NCI-H146 (cell line): ENCODE data around the gene JARID2.

Source experiments
- DNase-seq: peaks from one replicate; lab custom pipeline; 2025; lab: John Stamatoyannopoulos, UW

JARID2 gene

GRCh38 chr6:15544321-15544900 lies 298.5 kb downstream of the JARID2 start:
- no peak for DNase-seq

GRCh38 chr6:15546591-15546990 lies 300.7 kb downstream of the JARID2 start:
- DNase-seq: no peak

DNA sequence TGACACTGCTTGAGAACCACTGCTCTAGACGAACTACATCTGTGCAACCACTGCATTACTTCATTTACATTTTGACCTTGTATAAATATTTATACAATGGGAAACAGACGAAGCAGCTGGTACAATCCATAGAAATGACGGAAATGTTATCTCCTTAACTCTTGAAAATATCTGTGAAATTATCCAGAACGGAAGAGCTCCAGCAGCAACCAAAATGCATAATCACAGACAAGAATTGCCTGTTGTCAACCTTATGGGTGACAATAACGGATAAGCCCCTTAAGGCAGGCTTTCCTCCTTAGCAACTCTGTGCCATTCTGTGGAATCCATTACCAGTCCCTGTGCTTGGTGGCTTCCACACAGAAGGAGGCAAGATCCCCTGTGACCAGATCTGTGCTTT lies 301.5 kb downstream of the JARID2 start:
- DNase-seq: peak; percentile 41

DNA sequence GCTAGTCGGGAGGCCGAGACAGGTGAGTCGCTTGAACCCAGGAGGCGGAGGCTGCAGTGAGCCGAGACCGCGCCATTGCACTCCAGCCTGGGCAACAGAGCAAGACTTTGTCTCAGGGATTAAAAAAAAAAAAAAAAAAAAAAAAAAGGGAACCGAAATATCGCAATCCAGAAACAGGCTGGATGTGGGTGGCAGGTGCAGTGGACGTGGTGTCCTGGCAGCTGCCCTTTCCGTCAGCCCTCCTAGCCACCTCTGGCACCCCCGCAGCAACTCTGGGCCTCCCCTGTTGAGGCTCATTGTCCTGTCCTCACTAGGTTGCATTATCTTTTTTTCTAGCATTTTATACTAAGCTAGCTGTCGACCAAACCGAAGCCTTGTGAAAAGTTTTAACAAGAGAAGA lies 303.5 kb downstream of the JARID2 start:
- DNase-seq: no peak

- DNase-seq: no peak
Measured at GRCh38 chr6:15550546-15551123, 304.8 kb downstream of the JARID2 start.

DNA sequence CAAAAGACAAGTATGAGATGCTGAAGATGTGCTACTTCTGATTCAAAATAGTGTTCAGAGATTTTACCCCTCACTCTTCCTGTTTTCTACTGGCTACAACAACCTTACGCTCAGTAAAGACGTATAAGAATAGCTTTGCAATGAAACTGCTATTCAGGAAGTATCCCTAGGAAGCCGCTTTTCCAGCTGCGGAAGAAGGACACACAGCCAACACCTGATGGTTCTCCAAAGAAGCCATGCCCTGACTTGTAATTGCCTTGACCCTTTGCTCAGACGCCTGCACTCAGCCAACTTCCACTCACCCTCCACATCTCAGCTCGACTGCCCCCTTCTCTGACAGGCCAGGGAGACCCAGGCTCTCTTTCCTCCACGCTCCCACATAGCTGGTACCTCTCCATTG lies 305.4 kb downstream of the JARID2 start:
- DNase-seq: no peak

DNA sequence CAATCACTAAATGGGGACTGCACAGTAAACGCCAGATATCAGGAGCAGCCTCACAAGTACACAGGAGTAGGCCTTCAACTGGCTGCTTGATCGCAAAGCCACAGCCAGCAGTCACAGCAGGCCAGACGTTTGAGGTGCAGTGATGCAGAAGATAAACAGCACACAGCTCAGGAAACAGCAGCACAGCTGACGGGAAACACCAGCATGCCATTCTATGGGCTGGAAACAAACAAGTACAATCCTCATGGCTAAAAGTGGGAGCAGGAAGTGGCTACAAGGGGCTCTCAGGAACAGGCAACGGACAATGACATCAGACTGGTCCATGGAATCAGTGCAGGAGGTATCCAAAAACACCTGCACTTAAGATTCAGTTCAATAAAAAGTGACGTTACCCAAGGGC lies 305.9 kb downstream of the JARID2 start:
- DNase-seq: peak; percentile 15

- DNase-seq: no peak
Measured at GRCh38 chr6:15553031-15553430, 307.2 kb downstream of the JARID2 start.

DNA sequence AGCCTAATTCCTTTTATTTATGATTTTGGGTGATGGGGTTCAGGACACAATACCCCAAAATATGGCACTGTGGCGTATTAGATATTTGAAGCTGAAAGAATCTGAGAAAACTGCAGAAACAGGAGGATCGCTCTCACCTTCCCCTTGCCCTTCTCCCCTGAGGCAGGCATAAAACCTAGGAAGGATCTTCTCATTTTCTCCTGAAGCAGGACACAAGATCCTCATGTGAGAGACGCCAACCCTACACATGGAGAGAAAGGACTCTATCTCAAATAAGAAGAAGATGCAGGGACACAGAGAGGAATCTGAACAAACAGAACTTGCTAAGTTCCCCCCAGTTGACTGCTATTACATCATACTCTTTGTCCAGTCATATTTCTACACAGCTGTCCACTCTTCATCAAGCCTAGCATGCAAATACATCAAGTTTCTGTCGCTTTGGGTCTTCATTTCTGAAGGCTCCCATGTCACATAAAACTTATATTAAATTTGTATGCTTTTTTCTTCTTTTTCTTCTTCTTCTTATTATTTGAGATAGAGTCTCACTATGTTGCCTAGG lies 307.9 kb downstream of the JARID2 start:
- DNase-seq: no peak

DNA sequence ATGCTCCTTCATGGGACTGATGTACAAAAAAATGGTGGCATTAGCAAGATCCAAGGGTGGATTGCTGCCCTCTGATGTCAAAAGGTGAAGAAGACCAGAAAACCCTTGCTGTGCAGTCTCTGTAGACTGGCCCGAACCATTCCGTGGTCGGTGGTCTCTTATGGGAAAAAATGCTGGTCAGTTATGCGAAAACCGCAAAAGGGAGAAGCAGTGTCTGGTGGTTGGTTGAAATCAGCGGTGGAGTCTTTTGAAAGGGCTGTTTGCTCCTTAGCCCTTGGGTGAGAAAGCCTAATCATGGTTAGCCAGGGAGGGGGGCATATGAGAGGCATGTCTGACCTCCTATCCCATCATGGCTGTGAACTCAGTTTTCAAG lies 308.8 kb downstream of the JARID2 start:
- DNase-seq: no peak

- DNase-seq: no peak
Measured at GRCh38 chr6:15555101-15556038, 309.5 kb downstream of the JARID2 start.

DNA sequence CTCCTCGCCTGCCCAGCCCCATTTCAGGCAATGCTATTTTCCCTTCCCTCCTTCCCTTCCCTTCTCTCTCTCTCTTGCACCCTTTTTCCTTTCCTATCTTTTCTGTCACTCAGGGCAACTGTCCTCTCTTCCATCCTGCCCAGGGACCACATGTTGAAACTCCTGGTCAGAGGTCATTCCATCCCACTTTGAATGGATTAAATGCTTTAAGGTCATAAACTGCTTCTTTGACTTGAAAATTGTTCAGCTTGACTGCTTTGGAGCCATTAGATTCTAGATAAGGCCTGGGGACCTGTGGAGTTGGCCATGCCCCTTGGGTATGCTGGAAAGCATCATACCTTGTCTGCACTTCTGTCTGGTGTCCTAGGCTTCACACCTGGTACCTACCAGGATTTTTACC lies 310.8 kb downstream of the JARID2 start:
- no peak for DNase-seq

DNA sequence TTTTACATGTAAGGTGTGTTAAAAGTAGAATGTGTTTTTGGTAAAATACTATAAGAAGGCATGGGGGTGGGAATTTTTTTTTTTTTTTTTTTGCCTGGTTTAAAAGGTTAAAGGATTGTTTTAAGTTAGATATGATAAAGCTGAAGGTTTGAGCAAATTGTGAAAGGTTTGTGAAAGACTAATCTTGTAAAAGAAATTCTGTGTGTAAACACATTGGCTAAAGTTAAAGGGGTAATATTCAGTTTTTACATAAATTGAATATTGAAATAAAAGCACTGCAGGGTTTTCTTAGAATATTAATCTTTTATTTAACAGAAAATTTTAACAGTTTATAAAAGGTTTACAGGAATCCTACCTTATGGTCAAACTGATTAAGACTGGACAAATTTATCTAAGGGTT lies 311.3 kb downstream of the JARID2 start:
- DNase-seq: no peak

DNA sequence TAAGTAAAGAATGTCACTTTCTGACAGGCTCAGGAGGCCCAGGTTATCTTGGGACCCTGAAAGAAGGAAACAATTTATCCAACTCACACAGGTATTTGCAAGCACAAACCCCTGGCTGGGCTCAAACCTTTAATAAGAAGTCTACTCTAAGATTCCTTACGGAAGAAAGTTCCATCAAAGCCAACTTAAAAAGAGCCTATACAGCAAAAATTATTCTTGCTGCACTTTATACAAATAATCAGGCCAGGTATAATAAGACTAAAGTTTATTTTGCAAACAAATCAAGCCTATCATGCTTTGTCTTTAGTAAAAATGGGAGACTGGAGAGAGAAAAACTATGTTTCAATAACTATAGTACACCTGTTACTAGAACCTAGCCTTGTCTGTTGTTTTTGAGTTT lies 314.8 kb downstream of the JARID2 start:
- no peak for DNase-seq

- no peak for DNase-seq
Measured at GRCh38 chr6:15561447-15562199, 315.8 kb downstream of the JARID2 start.

GRCh38 chr6:15562977-15563376 lies 317.1 kb downstream of the JARID2 start:
- DNase-seq: no peak

DNA sequence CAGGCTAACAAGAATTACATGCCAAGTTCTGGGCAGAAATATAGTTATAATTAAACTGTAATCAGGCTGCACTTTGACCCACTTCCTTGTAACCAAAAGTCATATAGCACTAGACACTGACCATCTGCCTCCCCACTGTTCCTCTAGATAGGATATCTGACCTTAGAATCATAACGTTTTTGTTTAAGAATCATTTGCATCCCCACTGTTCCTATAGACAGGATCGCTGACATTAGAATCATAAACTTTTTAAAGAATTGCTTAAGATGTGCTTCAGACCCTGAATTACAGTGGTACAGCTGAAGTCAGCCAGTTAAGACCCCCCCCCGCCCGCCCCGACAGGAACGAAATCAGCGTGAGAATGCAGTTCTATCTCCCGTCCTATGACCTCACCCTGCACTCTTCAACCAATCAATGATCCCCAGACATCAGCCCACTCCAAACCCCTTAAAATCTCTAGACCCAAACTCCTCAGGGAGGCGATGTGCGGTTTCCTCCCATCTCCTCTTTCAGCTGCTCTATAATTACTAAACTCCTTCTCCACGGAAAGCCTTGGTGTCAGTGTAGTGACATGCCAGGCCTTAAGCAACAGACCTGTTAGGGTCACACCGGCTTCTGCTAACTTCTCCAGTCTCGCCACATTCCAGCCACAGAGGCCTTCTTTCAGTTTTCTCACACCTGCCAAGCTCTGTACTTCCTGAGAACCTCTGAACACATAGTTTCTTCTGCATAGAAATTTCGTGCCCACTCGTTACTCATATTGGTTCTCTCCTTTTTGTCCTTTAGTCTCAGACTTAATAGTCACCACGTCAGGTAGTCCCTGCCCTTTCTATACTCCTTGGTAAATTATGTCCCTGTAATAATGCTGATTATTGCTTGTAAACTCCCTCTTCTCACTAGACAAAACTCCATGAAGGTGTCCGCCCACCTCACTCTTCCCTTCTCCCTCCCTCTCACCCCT lies 323.4 kb downstream of the JARID2 start:
- DNase-seq: no peak

GRCh38 chr6:15570171-15570570 lies 324.3 kb downstream of the JARID2 start:
- no peak for DNase-seq
